ENCODE measurements around the gene TBC1D16.

TBC1D16 gene

DNA sequence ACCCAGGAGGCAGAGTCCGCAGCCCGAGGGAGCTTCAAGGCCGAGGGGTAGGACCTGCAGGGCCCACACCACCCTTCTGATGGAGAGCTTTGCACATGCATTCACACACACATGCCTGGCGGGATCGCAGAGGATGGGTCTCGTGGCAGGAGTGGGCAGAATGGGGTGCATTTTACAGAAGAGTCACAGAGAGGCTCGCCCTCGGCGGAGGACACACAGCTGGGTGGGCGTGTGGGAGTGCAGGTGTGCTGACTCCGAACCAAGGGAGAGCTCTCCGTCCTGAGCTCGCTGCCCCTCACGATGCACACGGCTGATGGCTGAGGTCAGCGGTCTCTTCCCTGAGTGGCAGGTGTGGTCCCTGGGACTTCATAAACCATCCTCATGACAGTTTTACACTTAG is 99.6 kb downstream of the TBC1D16 start:
- DNase-seq = no peak

DNA sequence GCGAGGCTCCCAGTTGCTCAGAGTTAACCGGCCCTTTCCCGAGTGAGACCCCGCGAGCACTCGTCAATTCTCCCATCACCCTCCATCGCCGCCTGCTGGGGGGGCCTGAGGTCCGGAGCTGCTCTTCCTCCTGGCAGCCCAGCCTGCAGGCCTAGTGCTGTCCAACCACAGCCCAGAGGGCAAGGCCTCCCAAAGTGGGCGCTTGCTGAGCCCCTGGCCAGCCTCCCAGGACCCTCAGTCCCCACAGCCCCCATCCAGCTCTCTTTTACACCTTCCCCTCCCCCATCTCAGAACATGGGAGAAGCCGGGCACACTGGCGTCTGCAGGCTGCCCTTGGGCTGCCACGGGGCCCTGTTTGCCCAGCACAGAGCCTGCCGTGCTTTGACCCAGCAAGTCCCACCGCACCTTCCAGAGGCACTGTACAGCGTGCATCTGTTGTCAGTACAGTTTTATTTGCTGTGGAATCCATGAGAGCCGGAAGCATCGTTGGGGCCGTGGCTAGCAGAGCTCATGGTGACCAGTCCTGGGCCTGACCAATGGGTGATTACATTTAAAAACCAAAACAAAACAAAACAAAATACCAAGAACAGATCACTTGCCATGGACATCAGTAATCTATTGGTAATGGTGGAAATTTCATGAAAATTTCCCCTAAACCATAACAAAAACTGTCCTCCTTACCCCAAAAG is 100.3 kb downstream of the TBC1D16 start:
- no peak for DNase-seq

DNA sequence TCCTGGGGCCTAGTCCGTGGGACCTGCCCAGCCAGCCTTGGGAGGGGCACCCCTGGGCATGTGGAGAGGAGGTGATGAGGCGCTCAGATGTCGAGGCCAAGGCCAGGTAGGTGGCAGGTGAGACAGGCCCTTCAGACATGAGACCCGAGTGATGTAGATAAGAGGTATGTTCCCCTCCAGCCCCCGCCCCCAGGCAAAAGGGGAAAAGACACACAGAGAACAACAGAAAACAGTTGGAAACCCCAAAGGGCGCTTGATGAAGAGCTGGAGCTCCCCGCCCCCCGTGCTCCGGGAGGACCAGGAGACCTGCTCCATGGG is 101.1 kb downstream of the TBC1D16 start:
- no peak for DNase-seq

DNA sequence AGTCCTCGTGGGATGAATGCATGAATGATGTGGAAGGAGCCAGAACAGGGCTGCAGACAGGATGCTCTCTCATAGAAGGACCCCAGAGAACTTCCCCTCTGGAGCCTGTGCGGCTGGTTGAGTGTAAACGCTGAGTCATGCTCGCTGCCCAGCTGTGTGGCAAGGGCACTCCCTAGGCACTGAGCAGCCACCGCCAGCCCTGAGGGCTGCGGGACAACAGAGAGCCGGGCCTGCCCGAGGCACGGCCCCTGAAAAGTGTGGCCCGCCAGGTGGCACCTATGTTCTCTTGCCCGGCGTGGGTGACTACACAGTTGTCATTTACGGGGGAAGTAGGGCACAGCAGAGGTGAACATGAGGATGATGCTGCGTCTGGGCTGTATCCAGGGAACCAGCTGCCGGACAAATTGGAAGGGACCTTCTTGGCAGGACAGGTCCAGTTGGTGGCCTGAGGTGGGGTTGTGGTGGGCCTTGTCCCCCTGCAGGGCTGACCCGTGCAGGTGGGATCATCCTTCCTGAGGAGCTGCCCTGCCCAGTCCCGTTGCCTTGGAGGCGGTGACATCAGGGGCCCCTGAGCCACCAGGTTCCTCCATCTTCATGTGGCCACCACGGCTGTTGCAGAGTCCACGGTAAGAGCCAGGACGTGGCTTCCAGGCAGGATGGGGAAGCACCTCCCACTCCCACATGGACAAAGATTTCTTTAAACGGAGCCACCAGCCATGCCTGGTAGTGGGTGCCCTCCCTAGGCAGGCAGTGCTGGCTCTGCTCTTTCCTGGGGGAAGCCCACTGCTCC is 101.6 kb downstream of the TBC1D16 start:
- no peak for DNase-seq

DNA sequence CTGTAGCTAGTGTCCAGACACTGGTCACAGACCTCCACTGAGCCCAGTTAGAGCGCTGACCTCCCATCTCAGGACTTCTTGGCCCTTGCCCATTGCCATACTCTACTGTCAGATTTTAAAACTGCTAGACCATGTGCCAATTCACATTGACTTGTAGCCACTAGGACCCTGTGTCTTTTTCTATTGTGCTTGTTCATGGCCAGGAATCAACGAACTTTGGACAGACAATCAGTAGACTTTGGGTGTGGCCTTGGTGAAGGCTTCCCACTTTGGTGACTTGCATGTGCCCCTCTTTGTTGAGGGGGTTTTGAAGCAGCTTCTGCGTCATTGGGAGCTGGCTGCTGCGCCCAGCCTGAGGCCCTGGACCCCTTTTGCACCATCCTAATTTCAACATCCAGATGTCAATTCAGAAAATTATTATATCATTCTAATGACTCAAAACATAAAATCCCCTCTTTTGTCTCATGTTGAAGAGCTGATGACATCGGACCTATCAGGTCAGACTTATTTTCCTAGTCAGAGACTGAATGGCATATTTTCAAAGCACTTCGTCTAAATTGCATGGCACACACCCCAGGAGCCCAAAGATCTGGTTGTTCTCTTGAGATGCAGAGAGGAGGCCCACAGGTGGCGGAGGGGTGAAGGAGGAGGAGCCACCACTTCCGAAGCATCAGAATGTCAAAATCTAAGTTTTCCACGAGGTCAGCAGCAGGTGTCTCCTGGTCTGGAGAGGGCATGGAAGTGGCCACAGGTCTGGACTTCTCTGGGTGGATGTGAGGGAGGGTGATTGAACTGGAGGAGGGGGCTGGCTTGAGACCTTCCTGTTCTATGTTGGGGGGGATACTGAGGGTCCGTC is 103.0 kb downstream of the TBC1D16 start:
- DNase-seq = no peak

DNA sequence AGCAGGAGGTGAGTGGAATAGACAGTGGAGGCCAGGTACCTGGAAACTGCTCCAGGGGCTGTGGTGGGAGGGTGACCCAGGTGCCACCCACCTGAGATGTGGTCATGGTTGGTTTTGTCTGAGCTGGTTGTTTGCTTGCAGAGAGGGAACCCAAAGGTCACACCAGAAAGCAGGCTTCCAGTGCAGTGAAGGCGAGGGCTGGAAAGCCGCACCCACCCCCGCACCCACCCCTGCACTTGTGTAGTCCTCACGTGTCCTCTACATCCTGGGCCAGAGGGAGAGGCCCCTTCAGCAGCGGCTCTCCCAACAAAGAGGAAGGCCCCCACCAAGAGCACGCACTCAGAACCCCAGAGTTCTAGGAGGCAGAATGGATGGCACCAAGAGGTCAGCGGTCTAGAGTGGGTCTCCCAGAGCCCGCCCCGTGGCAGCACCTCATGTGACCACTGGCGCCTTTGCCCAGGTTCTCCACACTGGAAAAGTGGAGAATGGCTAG is 103.8 kb downstream of the TBC1D16 start:
- no peak for DNase-seq

DNA sequence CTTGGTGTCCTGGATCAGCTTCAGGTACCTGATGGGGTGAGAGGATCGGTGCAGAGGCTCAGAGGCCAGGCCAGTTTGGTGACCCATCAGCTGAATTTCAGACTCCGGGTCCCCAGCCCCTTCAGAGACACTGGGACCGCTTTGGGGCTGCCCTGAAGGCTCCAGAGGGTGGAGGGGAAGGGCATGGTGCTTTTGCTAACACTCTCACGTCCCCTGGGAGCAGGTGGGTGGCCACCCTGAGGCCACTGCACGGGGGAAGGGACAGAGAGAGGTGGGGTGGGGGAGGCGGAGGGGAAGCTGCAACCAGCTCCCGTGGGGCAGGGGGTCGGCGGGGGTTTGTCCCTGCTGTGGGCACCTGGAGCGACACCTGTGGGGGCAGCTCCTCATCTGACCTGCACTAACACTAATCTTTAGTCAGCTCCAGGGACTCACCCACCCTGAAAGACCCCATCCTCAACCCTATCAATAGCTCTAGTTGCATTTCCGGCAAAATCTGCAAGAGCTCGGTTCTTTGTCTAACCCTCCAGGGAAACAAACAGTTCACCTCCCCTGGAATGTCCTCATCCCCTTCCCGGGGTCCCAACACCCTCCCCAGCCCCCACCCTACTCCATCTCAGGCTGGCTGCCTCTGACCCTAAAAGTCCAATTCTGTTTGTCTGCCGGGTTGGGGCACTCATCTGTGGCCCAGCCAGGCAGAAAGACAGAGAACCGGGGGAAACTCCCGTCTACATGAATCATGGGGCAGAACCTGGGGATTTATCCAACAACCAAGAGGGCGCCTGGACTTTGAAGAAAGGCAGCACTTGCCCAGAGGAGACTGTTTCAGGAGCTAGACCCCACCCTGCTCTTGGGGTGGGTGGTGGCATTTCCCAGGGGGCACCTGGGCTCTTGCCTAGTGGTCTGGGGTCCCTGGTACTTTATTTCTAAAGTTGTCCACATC is 104.5 kb downstream of the TBC1D16 start:
- DNase-seq = no peak

DNA sequence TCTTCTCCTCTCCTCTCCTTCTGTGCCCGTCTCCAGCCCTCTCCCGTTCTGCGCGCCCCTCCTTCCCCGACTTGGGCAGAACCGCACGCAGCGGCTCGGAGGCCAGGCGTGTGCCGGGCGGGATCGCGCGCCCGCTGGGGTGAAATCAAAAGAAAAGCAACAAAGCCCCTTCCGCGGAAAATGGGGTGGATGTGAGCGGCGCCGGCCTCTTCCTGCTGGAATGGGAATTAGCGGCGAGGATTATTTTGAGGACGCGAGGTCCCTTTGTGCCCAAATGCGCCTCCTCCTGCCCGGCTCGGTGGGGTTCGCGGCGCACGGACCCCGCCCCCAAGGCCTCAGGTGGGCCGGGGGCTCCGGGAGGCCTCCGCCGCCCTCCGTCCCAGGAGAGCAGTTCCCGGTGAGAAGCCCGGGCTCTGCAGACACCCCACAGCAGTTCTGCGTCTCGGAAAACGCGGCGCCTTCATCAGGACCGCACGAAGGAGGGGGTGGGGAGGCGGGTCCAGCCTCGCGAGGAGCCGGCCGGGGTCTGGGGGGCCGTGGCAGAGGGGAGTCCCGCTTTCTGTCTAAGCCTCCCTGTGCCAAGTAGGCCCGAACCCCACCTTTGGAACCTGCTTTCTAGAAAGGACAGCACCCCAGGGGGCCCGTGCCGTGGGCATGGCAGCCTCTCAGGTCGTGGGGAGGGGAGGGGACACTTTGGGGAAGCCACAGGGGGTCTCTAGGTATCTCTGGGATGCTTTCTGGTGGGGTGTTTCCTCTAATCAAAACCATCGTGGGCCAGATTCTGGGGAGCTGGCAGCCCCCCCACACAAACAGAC is 105.4 kb downstream of the TBC1D16 start:
- no peak for DNase-seq

DNA sequence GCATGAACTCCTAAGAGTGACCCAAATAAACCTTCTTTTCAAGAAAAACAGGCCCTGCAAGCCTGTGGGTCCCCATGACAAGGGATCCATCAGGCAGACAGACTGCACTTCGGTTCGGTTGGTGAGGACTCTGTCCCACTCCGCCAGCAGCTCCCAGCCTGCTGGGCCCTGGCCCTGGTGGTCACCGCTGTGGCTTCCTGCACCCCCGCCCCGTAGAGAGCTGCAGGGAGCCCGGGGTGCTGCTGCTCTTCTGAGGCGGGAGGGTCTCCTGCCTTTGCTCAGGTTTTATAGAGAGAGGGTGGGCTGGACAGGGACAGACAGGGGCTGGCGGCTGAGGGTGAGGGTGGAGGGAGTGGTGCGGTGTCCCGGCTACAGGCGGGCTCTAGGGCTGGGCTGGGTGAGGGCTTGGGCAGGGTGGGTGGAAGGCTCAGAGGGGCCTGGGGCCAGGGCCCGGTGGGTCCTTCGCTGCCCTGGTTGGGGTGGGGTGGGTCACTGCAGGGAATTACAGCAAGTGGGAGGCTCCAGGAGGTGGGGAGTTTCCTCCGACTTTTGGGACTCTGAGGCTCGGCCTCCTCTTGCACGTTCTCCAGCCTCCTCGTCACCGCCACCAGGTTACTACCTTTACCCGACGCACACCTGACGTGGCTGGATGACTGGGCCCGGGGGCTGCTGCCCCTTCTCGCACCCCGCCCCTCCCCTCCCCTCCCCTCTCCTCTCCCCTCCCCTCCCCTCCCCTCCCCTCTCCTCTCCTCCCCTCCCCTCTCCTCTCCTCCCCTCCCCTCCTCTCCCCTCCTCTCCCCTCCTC is 106.2 kb downstream of the TBC1D16 start:
- DNase-seq = no peak

DNA sequence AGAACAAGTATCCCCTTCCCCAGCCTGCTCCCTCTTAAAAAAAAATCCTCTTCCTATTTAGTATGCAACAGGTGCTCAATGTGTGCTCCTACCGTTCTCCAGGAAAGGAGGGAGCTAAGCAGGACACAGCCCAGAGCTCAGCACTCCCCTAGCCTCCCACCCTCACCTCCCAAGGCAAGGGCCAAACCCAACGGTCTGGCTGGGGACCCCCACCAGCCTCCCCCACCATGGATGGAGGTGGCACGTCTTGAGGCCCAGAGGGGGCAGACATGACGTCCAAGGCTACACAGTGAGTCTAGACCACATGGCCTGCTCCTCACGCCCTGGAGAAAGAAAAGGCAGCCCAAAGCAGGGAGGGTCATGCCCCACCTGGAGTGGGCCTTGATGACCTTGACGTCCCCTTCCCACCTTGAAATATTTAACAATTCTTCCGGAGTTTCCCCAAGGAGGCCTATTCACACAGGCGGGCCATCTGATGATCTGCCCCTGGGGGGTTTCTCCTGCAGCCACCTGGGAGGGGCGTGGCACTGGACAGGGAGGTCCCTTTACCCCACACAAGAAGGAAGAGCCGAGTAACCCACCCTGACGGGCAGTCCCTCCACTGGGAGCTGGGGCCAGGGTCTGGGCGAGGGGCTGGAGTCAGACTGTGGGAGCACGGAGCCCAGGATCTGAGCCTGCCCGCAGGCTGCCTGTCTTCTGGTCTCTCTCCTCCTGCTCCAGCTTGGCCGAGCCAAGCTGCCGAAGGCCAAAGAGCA is 107.0 kb downstream of the TBC1D16 start:
- DNase-seq = no peak

DNA sequence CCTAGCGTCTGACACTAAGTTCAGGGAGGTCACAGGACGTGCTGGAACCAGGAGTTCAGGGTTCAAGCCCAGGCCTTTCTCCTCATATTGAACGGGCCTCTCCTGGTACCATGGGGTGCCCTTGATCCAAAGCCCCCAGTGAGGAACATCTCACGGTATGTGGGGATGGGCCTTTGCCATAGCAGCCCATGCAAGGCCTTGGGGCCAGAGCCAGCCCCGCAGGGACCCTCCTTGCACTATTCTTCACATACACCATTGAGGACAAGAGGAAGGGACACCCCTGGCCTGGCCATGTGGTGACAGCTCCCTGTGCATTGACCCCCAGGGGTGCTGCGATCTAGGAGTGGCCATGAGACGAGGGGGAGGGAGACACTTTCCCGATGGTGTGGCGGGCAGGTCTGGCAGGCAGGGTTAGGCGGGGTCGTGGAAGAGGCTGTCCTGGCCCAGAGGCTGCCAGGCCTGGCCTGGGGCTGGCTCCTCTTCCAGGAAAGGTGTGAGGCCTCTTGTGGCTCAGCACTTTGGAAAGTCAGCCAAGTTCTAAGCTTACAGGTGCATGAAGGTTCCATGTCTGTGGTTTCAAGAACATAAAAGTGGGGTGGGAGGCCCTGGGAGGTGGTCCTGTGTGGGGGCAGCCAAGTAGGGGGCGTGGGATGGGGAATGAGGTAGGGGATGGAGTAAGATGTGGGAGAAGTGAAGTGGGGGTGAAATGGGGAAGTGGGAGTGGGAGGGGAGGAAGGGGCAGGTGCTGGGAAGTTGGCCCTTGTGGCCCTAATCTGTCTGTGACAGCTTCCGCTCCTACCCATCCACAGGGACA is 107.8 kb downstream of the TBC1D16 start:
- no peak for DNase-seq

DNA sequence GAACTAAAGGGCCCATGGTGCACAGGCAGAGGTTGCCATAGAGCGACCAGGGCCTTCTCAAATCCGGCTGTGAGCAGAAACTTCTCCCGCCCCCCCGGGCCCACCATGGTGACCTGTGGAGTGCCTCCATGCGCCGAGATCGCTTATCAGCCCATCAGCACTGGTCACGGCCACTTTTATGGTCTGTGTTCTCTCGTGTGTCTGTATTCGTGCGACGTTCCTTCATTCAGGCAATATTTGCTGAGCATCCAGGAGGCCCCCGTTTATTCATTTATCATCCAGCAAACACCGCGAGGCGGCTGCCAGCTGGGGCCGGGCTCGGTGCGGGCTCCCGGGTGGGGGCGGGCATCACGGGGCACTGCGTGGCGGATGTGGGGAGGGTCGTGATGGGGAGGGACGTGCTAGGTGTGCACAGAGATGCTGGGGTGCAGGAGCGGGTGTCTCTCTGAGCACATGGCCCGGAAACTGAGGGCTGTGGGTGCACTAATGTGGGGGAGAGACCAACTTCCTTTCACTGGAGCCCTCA is 108.5 kb downstream of the TBC1D16 start:
- no peak for DNase-seq

DNA sequence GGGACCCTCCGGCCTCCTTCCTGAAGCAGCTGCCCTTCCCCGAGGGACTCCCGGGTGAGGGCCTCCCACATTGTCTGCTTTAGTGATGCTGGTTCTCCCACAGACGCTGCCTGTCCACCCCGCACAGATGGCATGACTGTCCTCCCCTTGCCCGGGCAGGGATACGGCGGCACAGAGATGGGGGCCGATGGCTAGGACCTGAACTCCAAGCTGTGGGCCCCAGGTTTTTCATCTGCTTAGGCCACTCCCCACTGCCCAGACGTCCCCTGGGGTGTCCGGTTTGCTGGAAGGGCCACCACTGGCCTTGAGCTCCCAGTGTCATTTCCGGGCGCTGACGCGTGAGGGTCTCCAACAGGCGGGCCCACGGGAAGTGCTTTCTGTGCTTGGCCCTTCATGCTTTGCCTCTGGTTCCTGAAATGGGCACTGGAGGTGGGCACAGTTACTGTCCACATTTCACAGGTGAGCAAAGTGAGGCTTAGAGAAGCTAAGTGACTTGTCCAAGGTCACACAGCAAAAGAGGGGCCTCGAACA is 109.0 kb downstream of the TBC1D16 start:
- DNase-seq = no peak

DNA sequence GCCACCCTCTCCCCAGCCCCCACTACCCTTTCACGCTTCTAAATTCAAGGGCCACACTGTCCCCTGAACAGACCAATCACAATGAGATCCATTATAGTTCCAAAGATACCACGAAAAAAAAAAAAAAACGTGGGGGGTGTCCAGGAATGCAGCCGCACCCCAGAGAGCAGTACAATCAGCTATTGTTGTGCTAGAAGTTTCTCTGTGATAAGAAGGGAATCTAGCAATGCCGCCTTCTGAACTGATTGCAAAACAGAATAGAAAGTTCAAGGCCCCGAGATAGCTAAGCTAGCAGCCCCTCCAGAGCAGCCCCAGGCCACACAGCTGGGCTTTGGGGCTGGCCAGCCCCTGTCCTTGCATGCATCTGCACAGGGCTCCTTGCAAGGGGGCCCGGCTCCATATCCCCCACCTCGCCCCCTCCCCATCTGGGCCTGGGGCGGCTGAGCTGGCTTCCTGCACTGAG is 109.5 kb downstream of the TBC1D16 start:
- no peak for DNase-seq

DNA sequence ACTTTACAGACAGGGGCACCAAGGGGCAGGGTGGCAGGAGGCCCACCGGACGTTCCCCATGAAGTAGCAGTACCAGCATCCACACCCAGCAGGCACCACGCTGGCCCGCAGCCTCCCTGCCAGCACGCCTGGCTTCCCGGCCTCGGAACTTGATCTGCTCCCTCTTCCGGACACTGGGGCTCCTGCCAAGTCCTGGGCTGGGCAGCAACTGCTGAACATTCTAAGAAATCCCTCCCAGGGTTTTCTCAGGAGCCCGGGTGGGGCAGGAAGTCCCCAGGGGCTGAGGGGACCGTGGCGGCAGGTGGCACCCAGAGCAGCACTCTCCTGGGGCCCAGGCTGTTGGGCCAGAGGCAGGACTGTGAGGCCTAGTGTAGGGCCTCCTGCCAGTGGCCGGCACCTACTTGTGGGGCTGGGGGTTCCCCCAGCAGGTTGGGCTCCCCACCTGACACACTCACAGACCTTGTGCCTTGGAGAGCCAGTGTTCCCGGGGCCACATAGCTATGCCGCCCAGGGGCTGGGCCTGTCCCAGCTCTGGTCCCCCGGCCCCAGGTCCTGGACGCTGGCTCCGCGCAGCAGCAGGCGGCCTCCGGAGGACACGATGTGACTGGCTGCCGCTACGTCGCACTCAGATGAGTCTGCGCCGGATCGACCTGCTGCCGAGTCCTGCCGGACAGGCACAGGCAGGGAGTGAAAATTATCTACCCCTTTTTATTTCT is 110.3 kb downstream of the TBC1D16 start:
- no peak for DNase-seq

DNA sequence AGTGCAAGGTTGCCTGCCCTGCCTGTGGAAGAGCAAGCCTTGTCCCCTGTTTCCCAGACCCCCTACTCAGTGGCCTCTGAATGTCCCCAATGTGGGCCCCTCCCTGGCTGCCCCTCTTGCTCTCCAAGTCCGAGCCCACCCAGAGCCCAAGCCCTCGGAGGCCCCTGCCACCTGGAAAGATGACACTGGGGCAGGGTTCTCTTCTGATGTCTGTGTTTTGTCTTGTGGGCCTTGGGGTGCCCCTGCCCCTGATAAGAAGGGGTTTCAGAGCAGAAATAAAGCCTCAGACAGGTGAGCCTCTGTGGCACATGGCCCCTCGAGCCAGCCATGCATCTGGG is 111.1 kb downstream of the TBC1D16 start:
- DNase-seq = no peak

DNA sequence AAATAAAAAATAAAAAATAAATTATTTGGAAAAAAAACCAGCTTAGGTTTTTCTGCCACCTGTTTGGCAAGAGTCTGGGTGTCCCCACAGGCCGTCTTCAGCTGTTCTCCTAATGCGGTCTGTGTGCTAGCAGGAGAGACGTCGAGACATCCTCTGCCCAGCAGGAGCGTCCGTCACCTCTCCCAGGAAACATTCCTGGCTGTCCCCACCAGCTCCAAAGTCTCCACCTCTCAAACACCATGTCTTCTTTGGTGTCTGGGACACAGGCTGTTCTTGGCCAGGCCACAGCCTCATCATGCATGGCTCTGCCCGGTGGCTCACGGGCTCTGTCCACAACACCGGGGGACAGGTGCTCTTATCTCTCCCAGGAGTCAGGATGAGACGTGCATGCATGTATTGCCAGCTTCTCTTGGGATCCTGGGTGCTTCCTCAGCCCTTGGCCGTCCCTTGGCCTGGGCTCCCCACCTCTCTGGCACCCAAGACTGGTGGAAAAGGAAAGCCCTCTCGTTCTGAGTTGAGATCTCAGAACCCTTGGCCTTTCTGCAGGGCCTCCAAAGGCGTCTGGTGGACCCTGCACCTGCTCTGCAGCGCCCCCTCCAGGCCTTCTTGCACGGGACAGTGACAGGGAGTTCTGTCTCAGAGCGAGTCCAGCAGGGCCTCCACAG is 111.6 kb downstream of the TBC1D16 start:
- DNase-seq = no peak
